Adipose tissue (tissue), 3 donors: ENCODE data around the gene MAPK1. TPM values are rescaled to one million over a fixed set of nuclear protein-coding genes. Genes with fewer than 3 reads are reported as not detected.
"Not testable (repeated sequence)": the region's sequence is repeated elsewhere in the genome, so short reads cannot be mapped to it uniquely, and the experiment has no call there.

Experiments
- H3K27ac ChIP-seq: one replicate; pipeline ENCODE4 v1.5.1; 2013; ENCODE audit warnings: low read depth, low read length
- WGBS, 3 donors: extraction: QIAGEN DNeasy Blood & Tissue Kit; methylation state at CpG; one replicate each; pipeline ENCODE4 v1.1.7; 2013; 5-methylcytosine and 5-hydroxymethylcytosine counted together
- polyA plus RNA-seq, 3 donors: library from polyadenylated mRNA; stranded (reverse); fragments of 200-250 nt; gene quantifications; one replicate each; pipeline ENCODE4 v1.2.3, GENCODE V29; 2013
- donor health status: healthy with polysubstance abuse.
- donor health status: Bipolar disorder and iron deficiency.
- donor health status: healthy.

MAPK1 gene
- polyA plus RNA-seq, 3 donors = 12.6 to 22.3 (median 16.6) TPM

DNA sequence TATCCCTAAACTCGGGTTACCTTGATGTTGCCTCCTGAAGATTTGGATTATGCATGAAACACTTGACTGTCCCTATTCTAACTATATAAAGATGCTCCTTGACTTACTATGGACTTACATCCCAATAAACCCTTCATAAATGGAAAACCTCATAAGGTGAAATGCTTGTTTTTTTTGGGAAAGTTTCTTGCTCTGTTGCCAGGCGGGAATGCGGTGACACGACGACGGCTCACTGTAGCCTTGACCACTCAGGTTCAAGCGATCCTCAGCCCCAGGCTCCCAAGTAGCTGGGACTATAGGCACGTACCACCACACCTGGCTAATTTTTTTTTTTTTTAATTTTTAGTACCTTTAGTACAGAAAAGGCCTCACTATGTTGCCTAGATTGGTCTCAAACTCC, 10.6 kb downstream of the MAPK1 start:
- 64 to 96% (median 94%) methylated on average over 8 of the region's 8 CpGs for WGBS, 3 donors
- H3K27ac ChIP-seq = no peak overlapping the region

DNA sequence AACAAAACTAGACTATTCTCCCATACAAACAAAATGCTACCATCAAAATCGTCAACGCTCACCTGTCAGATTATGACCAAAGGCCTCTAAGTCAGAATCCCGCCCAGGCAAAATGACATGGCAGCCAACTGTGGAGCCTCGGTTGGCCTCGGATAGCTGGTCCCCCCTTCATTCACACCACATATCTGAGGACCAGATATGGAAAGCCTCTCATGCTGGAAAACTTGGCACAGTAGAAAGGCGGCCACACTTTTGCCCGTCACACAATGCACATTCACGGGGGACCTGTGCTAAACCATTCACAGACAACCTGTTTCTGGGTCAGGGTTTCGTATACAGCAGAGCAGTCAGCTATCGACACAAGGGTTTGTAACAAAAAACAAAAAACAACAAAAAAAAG, 11.2 kb downstream of the MAPK1 start:
- no peak overlapping the region for H3K27ac ChIP-seq
- WGBS, 3 donors = 88 to 92% (median 91%) methylated on average over 10 of the region's 10 CpGs

DNA sequence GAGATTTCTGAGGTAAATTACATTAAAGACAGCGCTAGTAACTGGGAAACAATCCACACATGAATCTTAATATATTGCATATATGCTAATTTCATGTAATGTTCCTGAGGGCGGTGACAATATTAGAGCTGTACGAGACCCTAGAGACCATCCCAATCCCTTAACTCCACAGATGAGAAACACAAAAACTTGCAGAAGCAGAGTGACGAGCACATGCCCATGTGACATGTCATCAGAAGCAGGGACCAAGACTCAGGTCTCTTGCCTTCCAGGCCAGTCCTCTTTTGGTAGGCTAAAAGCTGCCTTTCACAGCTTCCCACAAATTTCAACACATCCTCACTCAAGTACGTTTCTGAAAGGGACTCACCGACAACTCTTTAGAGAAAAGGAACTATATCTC, 11.8 kb downstream of the MAPK1 start:
- 57 to 83% (median 59%) methylated on average over 6 of the region's 6 CpGs for WGBS, 3 donors
- no peak overlapping the region for H3K27ac ChIP-seq

- no peak overlapping the region for H3K27ac ChIP-seq
These were observed 16.8 kb downstream of the MAPK1 start for GRCh38 chr22:21850660-21851059.

- no peak overlapping the region for H3K27ac ChIP-seq
- 30 to 72% (median 63%) methylated on average over 1 of the region's 1 CpG for WGBS, 3 donors
These were observed 18.0 kb downstream of the MAPK1 start for GRCh38 chr22:21849489-21849888.

DNA sequence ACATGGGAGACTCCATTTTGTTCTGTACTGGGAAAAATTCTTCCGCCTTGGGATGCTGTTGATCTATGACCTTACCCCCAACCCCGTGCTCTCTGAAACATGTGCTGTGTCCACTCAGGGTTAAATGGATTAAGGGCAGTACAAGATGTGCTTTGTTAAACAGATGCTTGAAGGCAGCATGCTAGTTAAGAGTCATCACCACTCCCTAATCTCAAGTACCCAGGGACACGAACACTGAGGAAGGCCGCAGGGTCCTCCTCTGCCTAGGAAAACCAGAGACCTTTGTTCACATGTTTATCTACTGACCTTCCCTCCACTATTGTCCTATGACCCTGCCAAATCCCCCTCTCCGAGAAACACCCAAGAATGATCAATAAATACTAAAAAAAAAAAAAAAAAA, 19.4 kb downstream of the MAPK1 start:
- 80 to 92% (median 89%) methylated on average over 4 to 5 of the region's 5 CpGs for WGBS, 3 donors

DNA sequence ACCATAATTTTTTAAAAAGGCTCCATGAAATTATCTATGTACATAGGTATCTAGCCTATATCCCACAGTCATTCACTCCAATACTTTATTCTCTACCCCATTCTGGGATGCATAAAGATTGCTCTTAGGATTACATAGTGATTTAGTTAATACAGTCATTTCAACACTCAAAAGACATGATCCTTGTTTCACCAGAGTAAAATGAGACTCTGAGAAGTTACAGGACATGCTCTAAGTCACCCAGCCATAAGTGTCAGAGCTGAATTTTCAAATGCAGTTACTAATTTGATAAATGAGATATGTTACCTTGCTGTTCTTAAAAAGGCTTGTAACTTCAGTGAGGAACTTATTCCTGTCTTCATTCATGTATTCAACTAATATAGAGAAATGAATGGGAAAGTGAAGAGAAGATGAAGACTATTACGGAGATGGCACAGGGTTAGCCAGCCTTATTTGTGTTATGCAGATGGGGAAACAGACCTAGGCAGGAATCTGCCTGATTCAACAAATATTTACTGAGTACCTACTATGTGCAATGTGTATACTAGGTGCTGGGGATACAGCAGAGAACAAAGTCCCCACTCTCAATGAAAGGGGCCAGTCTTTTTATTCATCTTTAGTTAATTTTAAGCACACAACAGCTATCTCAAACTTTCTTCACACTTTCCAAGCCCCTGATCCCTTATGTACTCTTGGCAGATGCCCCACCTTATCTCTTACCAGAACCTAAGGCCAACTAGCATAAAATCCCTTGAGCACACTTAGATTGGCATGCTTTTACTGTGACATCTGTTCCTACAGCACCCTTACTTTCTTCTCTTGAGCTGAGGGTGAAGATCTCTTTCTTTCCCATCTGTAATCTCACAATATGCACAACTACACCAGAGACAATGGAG, 21.6 kb downstream of the MAPK1 start:
- 95 to 100% (median 97%) methylated on average over 1 of the region's 1 CpG for WGBS, 3 donors
- H3K27ac ChIP-seq = no peak overlapping the region

More for the DNA sequence above, 19.4 kb downstream of the MAPK1 start:
- not testable (repeated sequence) for H3K27ac ChIP-seq

DNA sequence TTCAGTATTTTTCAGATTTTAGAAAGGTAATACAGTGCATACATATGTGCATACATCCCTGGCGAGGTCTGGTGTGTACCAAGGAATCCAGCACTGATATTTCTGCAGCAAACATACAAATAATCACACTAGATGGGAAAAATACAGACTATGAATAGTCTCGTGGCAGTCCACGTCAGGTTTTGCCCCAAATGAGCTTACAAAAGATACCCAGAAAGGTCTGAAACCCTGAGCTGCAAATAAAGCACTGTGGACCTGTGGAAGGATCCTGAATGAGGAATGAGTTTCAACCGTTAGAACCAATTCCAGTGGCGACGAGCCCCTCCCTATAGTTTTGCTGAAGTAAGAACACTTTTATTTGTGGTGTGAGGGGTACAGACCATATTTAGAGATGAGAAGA, 24.5 kb downstream of the MAPK1 start:
- H3K27ac ChIP-seq = no peak overlapping the region
- 82 to 84% (median 84%) methylated on average over 6 of the region's 6 CpGs for WGBS, 3 donors

DNA sequence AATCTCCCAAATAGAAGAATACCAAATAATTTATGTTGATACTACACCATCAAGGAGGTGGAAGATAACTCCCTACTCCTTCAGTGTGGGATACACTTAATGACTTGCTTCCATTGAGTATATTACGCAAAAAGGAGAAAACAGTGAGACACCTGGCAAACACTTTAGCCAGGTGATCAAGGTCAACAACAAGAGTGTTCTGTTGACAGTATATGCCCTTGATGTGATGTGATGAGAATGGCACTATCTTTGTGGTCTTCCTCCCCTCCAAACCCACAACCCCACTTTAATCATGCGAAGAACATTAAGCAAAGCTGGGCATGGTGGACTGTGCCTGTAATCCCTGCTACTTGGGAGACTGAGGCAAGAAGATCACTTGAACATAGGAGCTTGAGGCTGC, 26.0 kb downstream of the MAPK1 start:
- H3K27ac ChIP-seq = no peak overlapping the region
- WGBS, 3 donors = 81 to 100% (median 100%) methylated on average over 2 of the region's 2 CpGs

GRCh38 chr22:21840236-21840823, 27.1 kb downstream of the MAPK1 start:
- WGBS, 3 donors = 87 to 96% (median 95%) methylated on average over 8 of the region's 8 CpGs
- H3K27ac ChIP-seq = no peak overlapping the region

DNA sequence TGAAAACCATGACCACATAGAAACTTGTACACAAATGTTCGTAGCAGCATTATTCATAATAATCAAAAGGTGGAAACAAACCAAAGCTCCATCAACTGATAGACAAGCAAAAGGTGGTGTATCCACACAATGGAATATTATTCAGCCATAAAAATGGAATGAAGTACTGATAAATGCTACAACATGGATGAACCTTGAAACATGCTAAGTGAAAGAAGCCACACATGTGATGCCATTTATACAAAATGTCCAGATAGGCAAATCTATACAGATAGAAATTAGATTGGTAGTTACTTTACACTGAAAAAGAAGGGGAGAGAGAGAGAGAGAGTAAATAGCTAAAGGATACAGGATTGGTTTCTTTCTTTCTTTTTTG, 27.7 kb downstream of the MAPK1 start:
- H3K27ac ChIP-seq = no peak overlapping the region
- WGBS, 3 donors = 95 to 97% (median 95%) methylated on average over 1 of the region's 1 CpG

DNA sequence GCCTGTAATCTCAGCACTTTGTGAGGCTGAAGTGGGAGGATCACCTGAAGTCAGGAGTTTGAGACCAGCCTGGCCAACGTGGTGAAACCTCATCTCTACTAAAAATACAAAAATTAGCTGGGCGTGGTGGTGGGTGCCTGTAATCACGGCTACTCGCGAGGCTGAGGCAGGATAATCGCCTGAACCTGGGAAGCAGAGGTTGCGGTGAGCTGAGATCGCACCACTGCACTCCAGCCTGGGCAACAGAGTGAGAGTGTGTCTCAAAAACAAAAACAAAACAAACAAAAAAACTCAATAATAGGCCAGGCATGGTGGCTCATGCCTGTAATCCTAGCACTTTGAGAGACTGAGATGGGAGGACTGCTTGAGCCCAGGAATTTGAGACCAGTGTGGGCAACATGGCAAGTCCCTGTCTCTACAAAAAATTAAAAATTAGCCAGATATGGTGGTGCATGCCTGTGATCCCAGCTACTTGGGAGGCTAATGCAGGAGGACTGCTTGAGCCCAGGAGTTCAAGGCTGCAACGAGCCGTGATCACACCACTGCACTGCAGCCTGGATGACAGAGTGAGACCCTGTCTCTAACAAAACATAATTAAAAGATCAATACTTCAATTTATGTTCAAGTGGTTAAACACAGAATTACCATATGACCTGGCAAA, 28.2 kb downstream of the MAPK1 start:
- not testable (repeated sequence) for H3K27ac ChIP-seq
- 88 to 89% (median 88%) methylated on average over 10 of the region's 10 CpGs for WGBS, 3 donors

- WGBS, 3 donors = 59 to 68% (median 66%) methylated on average over 4 of the region's 4 CpGs
- H3K27ac ChIP-seq = no peak overlapping the region
These were observed 30.0 kb downstream of the MAPK1 start for GRCh38 chr22:21837248-21837979.

- 95 to 97% (median 97%) methylated on average over 15 of the region's 15 CpGs for WGBS, 3 donors
- H3K27ac ChIP-seq = not testable (repeated sequence)
These were observed 31.0 kb downstream of the MAPK1 start for GRCh38 chr22:21836486-21836885.

- WGBS, 3 donors = 30 to 66% (median 61%) methylated on average over 2 of the region's 2 CpGs
- H3K27ac ChIP-seq = no peak overlapping the region
These were observed 32.1 kb downstream of the MAPK1 start for GRCh38 chr22:21835378-21835777.

DNA sequence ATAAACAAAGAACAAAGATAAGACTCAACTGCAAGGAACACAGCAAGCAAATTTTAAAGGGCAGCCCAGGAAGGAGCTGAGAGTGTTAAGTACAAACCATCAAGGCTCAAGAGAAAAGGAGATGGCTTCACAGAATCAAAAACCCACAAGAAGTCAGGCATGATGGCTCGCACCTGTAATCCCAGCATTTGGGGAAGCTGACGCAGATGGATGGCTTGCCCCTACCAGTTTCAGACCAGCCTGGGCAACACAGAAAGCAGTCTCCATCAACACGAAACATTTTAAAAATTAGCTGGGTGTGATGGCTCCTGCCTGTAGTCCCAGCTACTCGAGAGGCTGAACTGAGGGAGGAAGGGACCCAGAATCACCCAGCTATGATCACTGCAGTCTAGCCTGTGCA, 32.6 kb downstream of the MAPK1 start:
- H3K27ac ChIP-seq = no peak overlapping the region
- 76 to 85% (median 84%) methylated on average over 4 of the region's 4 CpGs for WGBS, 3 donors

DNA sequence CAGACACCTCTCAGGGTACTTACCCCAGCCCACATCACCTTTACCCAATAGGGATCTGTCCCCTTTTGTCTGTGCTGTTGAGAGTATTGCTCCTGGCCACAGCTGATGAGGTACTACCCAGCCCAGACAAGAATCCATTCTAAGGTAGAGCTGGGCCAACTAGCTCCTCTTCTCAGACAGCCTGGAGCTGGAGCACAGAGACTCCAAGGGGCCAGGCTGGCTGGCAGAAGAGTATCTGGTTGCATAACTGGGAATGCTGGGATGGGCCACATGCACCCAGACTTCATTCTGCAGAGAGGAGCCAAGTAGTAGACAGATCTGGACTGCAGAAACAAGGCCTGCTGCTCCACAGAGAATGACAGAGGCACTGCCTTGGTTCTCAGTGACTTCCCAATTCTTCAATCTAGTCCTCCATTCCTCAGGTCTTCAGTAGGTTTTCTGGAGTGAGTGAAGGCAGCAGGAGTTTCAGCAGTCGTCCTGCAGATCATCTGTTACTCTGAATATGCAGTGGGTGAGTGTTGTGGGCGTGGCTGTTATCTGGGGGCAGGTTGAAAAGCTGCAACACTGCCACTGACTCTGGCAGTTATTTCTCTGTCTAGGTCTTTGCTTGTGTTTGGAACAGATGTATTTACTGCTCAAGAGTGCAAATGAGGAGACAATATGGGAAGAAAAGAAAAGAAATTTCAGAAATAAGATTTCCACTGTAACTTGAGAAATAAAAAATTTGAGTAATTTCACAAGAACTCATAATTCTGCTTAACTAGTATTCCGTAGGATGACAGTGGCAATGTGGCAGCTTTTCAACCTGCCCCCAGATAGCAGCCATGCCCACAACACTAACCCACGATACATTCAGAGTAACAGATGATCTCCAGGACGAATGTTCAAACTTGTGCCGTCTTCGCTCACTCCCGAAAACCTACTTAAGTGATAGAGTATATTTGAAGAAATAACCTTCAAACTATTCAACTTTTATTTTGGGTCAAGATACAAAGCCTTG, 34.9 kb downstream of the MAPK1 start:
- no peak overlapping the region for H3K27ac ChIP-seq
- WGBS, 3 donors = 73 to 80% (median 79%) methylated on average over 8 of the region's 8 CpGs

DNA sequence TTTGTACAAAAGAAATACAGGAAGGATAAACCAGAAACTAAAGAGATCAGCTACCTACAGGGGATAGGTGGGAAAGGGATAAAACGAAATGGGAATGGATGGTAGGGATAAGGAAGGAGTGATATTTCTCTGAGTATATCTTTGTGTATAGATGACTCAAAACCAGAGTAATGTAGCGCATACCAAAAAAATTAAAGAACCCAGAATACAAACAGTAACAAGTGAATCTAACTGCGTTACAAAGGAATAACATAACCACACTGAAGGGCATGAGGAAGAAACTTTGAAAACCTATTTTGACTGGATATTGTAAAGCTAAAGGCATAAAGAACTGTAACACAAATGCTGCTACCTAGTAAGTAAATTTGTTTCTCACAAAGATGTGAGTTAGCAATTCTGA, 37.9 kb downstream of the MAPK1 start:
- H3K27ac ChIP-seq = no peak overlapping the region
- 91 to 93% (median 91%) methylated on average over 3 of the region's 3 CpGs for WGBS, 3 donors
